Measurements from ENCODE around the gene ASB10. TPM values are rescaled to one million over a fixed set of nuclear protein-coding genes. Genes with fewer than 3 reads are reported as not detected.

Gene ASB10
- total RNA-seq, 1 experiment from 2014 or later: not detected

DNA sequence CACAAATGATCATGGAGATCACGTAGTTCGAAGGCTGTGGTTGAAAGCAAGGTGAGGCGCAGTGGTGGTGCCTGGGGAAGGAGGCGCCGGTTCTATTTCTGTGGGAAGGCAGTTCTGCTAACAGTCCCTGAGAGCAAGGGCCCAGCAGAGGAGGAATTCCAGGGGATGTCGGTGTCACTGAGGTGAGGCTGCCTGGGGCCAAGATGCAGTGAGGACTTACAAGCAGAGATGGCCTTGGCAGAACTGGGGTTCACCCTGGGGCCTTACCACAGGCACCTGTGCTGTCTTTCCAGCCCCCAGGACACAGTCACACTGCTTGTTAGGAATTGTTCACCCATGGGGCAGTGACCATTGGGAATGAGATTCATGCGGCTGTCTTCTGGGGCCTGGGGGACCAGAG lies 46.2 kb downstream of the ASB10 start:
- ChIA-PET POLR2A (no interaction called here), CTCF (interaction anchor here (1.2 to 2.3 kb wide), 2 partner anchors 17 kb away, joined by 5 to 6 read pairs; no protein-coding TSS in a partner anchor)
- BruUV-seq (replicated peaks): no TSS peak
- Mint-ChIP-seq H3K9me3 (ENCODE audit: unreplicated experiment) (no peaks in the 10 kb centered on the region), H3K36me3 (ENCODE audit: insufficient read depth, unreplicated experiment) (peaks cover 55% of the 10 kb centered on the region), H3K27ac (ENCODE audit: low read depth, unreplicated experiment) (no peak overlapping the region), H3K4me3 (ENCODE audit: unreplicated experiment) (no peak overlapping the region), H3K4me1 (ENCODE audit: insufficient read depth, unreplicated experiment) (peaks cover 11% of the 10 kb centered on the region), H3K27me3 (ENCODE audit: insufficient read depth, unreplicated experiment) (no peaks in the 10 kb centered on the region)
- no peak for DNase-seq (ENCODE audit: unreplicated experiment)
- intact Hi-C loops (cut with micrococcal nuclease): no loop called here
- TF ChIP-seq, protein P1, sequence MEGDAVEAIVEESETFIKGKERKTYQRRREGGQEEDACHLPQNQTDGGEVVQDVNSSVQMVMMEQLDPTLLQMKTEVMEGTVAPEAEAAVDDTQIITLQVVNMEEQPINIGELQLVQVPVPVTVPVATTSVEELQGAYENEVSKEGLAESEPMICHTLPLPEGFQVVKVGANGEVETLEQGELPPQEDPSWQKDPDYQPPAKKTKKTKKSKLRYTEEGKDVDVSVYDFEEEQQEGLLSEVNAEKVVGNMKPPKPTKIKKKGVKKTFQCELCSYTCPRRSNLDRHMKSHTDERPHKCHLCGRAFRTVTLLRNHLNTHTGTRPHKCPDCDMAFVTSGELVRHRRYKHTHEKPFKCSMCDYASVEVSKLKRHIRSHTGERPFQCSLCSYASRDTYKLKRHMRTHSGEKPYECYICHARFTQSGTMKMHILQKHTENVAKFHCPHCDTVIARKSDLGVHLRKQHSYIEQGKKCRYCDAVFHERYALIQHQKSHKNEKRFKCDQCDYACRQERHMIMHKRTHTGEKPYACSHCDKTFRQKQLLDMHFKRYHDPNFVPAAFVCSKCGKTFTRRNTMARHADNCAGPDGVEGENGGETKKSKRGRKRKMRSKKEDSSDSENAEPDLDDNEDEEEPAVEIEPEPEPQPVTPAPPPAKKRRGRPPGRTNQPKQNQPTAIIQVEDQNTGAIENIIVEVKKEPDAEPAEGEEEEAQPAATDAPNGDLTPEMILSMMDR (IDR thresholded peaks at IDR 0.05; ENCODE audit: unreplicated experiment): no peak

DNA sequence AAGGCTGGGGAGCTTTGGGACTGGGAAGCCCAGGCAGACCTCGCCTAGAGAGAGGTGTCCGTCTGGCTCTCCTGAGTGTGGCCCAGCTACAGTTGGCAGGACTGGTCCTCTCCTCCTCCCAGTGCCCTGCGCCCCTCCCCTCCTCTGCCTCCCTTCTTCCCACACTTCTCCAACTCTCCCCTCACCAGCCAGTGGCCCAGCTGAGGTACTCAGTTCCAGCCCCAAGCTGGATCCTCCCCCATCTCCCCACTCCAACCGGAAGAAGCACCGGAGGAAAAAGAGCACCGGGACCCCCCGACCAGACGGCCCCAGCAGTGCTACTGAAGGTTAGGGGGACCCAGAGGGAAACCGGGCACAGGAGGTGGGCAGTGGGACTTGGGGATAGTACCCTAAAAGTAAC lies 47.3 kb downstream of the ASB10 start:
- ChIA-PET POLR2A (interaction anchor here (1.2 to 1.3 kb wide), 3 partner anchors 9 to 26 kb away, joined by 4 read pairs; no protein-coding TSS in a partner anchor), CTCF (interaction anchor here (0.7 to 2.3 kb wide), 7 partner anchors 9 to 176 kb away, joined by 3 to 6 read pairs (median 3); no protein-coding TSS in a partner anchor)
- Mint-ChIP-seq H3K36me3 (ENCODE audit: insufficient read depth, unreplicated experiment) (peaks cover 53% of the 10 kb centered on the region), H3K4me1 (ENCODE audit: insufficient read depth, unreplicated experiment) (peaks cover 11% of the 10 kb centered on the region), H3K9me3 (ENCODE audit: unreplicated experiment) (no peaks in the 10 kb centered on the region), H3K27ac (ENCODE audit: low read depth, unreplicated experiment) (no peak overlapping the region), H3K27me3 (ENCODE audit: insufficient read depth, unreplicated experiment) (no peaks in the 10 kb centered on the region), H3K4me3 (ENCODE audit: unreplicated experiment) (no peak overlapping the region)
- intact Hi-C loops (cut with micrococcal nuclease): no loop called here
- DNase-seq (ENCODE audit: unreplicated experiment): no peak
- TF ChIP-seq, protein P1 (IDR thresholded peaks at IDR 0.05; ENCODE audit: unreplicated experiment): no peak
- BruUV-seq (replicated peaks): no TSS peak

DNA sequence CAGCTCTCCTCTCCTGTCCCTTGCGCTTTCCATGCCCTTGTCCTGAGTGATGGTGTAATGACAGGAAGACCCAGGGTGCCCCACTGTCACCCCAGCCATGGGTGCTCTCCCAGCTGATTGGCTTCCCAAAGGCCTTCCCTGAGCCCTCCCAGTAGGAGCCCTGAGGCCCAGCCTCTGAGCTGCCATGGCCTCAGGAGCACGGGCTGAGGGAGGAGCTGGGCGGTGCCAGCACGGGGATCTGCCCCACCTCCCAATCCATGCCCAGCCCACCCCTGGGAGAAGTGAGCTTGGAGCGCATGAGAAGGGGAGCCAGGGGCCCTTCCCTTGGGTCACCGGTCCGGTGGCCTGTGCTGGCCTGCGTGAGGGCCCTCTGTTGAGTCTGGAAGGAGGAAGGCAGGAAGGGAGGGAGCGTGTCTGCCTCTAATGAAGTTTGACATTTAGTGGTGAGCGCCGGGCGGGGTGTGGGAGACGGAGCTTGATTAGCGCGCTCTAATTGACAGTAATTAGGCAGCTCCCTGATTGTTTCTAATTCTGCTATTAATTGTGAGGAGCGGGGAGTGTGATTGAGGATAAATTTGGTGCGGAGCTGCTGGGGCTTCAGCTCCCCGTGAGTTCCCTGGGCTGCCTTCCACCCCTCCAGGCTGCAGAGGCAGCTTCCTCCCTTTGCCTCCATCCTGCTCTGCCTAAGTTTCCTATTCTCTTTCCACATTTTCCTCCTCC lies 47.8 kb downstream of the ASB10 start:
- no peaks in the 10 kb centered on the region for H3K27me3 Mint-ChIP-seq (ENCODE audit: insufficient read depth, unreplicated experiment)
- no TSS peak for BruUV-seq (replicated peaks)
- H3K27ac Mint-ChIP-seq (ENCODE audit: low read depth, unreplicated experiment): no peak overlapping the region
- no peak overlapping the region for H3K4me3 Mint-ChIP-seq (ENCODE audit: unreplicated experiment)
- TF ChIP-seq, protein P1 (IDR thresholded peaks at IDR 0.05; ENCODE audit: unreplicated experiment): no peak
- POLR2A ChIA-PET: interaction anchor here (1.2 to 1.3 kb wide), 3 partner anchors 9 to 25 kb away, joined by 4 read pairs; no protein-coding TSS in a partner anchor
- peaks cover 7% of the 10 kb centered on the region for H3K4me1 Mint-ChIP-seq (ENCODE audit: insufficient read depth, unreplicated experiment)
- H3K36me3 Mint-ChIP-seq (ENCODE audit: insufficient read depth, unreplicated experiment): peaks cover 55% of the 10 kb centered on the region
- CTCF ChIA-PET: interaction anchor here (0.6 to 2.3 kb wide), 7 partner anchors 9 to 221 kb away, joined by 3 to 6 read pairs (median 3); no protein-coding TSS in a partner anchor
- DNase-seq (ENCODE audit: unreplicated experiment): no peak
- intact Hi-C loops (cut with micrococcal nuclease): no loop called here
- H3K9me3 Mint-ChIP-seq (ENCODE audit: unreplicated experiment): no peaks in the 10 kb centered on the region

DNA sequence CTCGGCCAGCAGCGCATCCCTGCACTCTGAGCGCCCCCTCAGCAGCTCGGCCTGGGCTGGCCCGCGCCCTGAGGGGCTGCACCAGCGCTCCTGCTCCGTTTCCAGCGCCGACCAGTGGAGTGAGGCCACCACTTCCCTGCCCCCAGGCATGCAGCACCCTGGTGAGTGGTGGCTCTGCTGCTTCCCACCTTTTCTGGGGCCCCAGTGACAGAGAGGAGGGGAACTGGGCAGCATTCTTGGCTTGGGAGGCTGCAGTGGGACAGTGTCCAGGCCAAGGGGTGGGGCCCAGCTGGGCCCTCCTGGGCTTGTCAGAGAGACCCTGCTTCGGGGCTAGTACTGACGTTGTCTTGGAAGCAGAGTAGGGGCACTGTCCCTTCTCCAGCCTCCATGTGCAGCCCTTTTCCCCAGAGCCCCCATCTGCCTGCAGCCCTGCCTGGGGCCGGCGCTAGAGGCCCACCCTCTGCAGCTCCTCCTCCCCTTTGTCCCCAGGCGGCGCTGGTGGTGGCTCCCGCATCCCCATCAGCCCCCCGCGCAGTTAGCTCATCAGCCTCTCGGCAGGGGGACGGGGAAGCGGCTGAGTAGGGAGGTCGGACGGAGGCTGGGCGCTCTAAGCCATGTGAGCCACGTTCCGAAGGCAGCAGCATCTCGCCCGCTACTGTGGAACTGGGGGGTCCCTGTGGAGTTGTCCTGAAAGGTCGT lies 48.7 kb downstream of the ASB10 start:
- no peaks in the 10 kb centered on the region for H3K27me3 Mint-ChIP-seq (ENCODE audit: insufficient read depth, unreplicated experiment)
- TF ChIP-seq, protein P1 (IDR thresholded peaks at IDR 0.05; ENCODE audit: unreplicated experiment): no peak
- no peak overlapping the region for H3K27ac Mint-ChIP-seq (ENCODE audit: low read depth, unreplicated experiment)
- no peaks in the 10 kb centered on the region for H3K9me3 Mint-ChIP-seq (ENCODE audit: unreplicated experiment)
- H3K4me1 Mint-ChIP-seq (ENCODE audit: insufficient read depth, unreplicated experiment): no peaks in the 10 kb centered on the region
- ChIA-PET CTCF (interaction anchor here (0.5 to 2.3 kb wide), 3 partner anchors 13 to 27 kb away, joined by 3 to 6 read pairs (median 3); no protein-coding TSS in a partner anchor), POLR2A (no interaction called here)
- H3K4me3 Mint-ChIP-seq (ENCODE audit: unreplicated experiment): no peak overlapping the region
- peaks cover 51% of the 10 kb centered on the region for H3K36me3 Mint-ChIP-seq (ENCODE audit: insufficient read depth, unreplicated experiment)
- intact Hi-C loops (cut with micrococcal nuclease): no loop called here
- no peak for DNase-seq (ENCODE audit: unreplicated experiment)
- BruUV-seq (replicated peaks): no TSS peak

All from MCF 10A (cell line).